Brain pericyte (primary cell): Measurements from ENCODE around the gene BLACAT1.

ENCODE experiments used
- DNase-seq: peaks from one replicate; pipeline ENCODE4 v3.0.0-alpha.2; 2012; ENCODE audit warnings: low read depth, low spot score

The BLACAT1 gene

DNA sequence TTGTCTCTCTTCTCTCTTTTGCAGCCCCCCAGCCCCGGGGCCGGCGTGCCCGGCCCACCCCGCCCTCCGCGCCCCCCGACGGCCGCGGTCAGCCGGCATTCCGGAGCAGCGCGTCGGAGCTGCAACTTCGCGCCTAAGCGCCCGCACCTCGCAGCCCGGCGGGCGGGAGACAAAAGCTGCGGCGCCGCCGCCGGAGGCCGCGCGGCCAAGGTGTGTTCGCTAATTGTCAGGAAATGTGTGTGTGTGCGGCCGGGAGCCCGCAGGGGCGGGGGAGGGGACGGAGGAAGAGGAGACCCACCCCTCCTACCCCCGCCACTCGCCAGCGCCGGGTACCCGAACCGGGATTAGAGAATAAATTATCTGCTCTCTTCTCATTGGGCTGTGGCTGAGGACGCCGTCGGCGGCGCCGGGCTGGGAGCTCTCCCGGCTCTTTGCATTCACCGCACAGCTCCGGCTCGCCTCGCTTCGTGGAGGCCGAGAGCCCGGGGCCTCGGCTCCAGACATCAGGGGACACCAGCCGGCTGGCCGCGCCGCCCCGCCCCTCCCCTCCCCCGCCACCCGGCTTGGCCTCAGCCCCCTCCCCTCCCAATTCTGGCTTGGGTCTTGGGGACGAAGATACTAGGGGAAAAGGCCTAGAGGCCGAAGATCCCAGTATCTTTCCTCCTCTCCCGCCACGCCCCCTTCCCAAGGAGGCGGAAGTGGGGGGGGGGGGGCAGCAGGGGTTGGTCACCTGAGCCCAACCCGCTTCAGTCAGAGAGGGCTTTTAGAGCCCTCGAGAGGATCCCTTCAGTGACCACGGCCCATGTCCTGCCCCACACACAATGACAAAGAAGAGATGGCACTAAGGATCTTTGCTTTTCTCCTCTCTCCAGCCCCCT lies 1.3 kb upstream of the BLACAT1 start:
- no peak for DNase-seq

DNA sequence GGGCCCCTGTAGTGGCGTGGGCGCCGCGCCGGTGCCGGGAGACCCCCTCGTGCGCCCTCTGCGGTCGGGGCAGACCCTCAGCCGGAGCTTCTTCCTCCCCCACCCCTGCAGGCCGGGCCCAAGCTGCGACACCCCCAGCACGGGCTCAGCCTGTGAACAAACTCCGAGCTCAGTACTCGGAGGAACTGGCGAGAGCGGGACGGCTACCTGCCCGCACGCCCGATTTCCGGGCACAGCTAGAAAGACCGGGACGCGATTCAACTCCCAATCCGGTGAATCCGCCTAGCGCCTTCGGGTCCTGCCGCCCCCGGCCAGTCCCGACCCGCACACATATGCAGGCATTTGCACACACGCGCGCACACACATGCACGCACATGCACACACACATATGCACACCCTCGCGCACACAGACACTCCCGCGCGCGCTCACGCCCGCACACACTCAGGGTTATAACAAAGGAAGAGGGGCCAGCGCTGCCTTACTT lies 580 bp upstream of the BLACAT1 start:
- no peak for DNase-seq

DNA sequence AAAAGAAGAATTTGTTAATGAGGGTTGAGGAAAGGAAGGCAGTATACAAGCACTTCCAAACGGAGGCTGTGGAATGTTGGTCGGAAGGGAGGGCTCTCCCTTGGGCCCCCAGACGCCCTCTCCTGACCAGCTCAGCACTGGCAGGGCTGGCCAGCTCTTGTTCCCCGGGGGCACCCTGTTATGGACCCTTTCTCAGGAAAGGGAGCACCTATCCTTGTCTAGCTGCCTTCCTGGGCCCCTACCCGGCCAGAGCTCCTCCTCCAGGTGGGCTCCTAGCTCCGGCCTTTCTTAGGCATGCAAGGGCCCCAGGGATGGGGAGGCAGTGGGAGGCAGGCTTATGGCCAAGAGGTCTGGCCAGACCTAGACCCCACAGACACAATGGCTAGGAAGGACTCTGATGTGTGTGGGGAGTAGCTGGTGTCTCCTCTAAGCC lies 926 bp downstream of the BLACAT1 start:
- DNase-seq, result no peak

DNA sequence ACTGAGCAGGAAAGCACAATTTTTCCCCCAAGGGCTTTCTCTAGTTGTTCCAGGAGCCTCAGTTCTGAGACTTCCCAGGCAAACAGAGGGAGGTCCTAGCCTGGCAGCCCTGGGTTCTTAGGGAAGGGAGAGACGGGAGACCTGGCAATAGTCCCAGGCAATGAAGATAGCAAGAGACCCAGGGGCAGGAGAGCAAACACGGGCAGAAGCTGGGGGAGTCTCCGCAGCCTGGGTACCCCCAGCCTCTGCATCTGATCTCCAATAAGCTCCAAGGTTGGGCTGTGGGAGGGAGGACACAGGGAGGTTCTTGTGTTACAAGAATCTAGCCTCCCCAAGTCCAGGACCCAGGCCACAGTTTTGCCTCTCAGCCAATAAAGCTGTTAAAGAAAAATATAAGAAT lies 2.4 kb downstream of the BLACAT1 start:
- no peak for DNase-seq

DNA sequence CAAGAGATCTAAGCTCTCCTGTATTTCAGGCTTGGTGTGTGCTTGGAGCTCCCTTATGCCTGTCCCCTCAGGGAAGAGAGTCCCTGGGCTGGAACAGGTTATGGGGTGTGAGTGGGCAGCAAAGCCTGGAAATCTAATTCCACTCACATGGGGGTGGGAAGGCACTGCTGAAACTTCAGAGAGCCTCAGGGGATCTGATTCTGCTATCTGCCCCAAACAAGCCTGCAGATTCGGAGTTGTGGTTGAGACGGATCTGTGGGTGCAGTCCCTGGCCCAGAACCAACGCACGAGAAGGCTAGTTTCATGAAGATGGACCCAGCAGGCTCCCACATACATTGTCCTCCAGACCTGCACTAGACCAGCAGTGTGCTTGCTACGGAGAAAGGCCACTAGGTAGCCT lies 2.9 kb downstream of the BLACAT1 start:
- no peak for DNase-seq

- DNase-seq, result no peak
Observed at GRCh38 chr1:205452364-205452763, 3.5 kb downstream of the BLACAT1 start.

GRCh38 chr1:205451759-205452164 lies 4.1 kb downstream of the BLACAT1 start:
- no peak for DNase-seq

DNA sequence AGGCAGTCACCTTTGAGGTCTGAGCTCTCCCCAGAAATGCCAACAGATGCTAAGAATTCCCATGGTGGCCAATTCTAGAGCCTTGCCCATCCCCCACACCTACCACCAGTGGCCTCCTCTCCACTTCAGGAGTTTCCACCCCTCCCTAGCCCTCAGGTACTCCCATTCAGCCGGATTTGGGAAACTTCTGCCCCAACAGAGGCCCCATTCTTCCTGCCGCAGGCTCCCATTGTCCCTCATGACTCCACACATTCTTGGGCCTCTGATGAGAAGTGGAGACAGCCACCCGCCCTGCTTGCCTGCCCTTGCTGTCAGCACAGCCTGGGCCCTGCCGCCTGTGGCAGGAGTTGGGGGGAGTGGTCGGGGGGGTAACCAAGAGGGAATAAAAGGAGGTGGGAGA lies 4.6 kb downstream of the BLACAT1 start:
- no peak for DNase-seq

GRCh38 chr1:205450448-205450847 lies 5.4 kb downstream of the BLACAT1 start:
- no peak for DNase-seq

GRCh38 chr1:205449750-205450443 lies 5.9 kb downstream of the BLACAT1 start:
- DNase-seq, result no peak

- no peak for DNase-seq
Observed at GRCh38 chr1:205449254-205449749, 6.5 kb downstream of the BLACAT1 start.

DNA sequence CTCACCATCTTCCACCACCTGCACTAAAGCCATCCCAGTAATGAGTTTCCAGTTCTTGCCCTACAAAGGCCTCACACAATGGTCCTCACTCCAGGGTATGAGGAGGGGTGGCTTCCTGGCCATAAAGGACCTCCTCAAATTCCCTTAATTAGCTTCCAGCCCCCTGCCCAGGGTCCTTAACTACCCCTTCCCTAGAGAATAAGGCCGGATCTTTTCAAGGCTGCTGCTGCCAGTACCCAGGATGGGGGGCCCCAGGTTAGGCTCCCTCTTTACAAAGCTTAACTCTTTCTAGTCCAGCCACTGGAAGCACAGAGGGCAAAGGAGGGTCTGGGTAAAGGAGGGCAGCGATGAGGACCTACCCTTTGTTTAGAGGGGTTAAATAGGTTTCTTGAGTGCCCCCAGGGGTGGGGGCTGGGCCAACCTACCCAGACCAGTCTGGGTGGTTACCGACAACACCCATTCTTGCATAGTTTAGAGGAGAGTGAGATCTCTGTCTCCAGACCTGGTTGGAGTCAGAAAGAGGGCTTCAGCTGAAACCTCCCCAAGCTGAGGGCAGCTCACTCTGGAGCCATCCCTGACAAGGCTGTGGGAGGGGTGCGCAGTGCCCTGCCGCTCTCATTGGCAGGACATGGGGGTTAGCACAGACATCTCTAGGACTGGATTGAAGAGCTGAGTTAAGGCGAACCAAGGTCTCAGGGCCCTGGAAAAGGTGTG lies 7.1 kb downstream of the BLACAT1 start:
- no peak for DNase-seq

DNA sequence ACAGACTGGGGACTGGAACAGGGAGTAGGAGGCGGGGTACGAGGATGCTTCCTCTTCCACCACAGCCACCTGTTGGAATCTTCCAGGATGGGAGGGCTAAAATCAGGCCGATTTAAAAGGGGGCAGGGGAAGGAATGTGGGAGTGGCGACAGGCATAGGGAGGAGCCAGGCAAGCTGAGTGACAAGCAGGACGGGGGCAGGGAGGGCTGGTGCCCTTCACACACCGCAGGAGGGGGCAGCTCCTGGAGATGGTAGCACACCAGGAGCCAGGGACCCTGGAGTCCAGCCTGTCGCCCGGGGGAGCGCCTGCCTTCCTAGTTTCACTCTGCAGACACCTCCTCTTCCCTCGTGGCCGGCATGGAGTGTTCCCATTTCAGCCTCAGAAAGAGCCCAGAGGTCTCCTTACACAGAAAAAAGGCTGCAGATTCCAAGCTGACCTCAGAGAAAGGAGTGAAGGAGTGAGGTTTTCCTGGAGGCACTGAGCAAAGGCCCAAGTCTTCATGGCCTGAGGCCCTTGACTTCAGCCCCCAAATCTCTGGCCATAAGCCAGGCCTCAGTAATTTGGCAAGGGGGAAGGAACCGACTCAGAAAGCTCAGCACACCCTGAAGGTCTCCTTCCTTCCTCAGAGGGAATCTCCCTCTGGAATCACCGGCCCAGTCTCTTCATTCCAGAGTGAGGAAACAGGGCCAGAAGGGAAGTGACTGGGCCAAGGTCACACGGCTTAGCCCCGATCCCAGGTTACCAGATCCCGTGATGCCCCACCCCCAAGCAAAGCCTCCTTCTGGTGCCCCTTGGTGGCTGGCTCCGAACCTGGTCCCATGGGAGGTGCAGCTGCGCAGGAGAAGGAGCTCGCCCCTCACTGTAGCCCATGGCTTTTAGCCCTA lies 8.1 kb downstream of the BLACAT1 start:
- DNase-seq, result no peak

DNA sequence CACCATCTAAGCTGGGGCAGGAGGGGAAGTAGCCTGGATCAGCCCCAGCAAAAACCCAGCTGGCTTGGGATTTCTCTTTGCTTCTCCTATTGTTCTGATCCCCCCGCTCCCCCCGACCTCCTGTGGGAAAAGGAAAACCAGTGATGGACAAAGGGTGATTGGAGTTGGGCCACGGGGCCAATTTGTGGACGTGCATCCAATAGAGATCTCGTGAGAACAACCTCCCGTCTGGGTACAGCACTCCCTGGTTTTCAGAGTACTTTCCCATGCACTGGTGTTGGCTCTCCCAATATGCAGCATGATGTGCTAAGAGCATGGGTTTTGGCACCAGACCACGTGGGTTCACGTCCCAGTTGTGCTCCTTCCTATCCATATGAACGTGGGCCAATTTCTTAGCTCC lies 9.0 kb downstream of the BLACAT1 start:
- no peak for DNase-seq

DNA sequence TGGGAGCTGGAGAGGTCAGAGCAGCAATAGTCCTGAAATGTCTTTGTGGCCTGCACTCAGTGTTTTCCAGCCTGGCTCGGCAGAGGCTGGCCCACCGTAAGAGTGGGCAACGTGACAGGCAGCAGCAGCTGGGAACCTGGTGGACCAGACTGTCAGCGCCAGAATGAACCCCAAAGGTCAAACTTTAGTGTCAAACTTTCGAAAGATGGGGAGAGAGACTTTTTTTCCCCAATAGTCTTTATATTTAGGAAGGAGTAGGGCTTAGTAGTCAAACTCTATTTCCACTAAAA lies 10.3 kb downstream of the BLACAT1 start:
- DNase-seq, result no peak

GRCh38 chr1:205444931-205445645 lies 10.8 kb downstream of the BLACAT1 start:
- DNase-seq, result no peak

GRCh38 chr1:205444300-205444930 lies 11.4 kb downstream of the BLACAT1 start:
- DNase-seq, result no peak

DNA sequence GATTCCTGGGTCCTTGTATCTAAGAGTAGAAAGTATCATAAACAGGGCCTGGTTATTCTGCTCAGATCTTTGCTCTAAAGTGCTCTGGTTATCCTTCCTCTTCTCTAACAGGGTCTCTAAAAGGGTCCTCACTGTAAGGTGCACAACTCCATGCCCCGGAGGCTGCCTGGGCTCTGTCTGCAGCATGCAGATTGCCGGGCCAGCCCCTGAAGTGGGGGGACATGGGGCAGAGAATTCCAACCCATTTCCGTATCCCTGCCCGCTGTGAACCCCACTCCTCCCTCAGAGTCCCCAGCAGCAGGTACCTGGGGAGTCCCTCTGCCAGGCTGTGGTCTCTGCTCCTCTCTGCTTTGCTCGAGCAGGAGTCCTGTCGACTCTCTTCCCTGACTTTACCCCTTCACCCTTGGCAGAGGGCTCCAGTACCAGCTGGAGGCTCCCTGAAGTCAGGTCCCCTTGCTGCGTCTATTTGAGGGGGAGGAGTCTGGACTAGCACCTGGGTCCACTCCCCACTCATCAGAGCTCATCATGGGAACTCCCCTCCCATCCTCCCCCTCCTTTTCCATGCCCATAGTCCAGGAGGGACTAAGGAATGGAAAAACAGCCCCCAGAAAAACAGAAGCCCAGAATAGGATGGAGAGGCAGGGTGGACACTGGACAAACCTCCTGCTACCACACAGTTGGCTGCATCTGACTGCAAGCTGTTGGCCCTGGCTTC lies 12.1 kb downstream of the BLACAT1 start:
- no peak for DNase-seq

GRCh38 chr1:205442051-205442725 lies 13.7 kb downstream of the BLACAT1 start:
- no peak for DNase-seq
